Skeletal muscle cell (primary cell): Measurements from ENCODE around the gene AP2A1.

Source experiments
- DNase-seq: peaks from one replicate; pipeline ENCODE4 v3.0.0-alpha.2; 2010; ENCODE audit warnings: low read depth
- H3K4me3 ChIP-seq: 2 replicates; pipeline ENCODE4 v1.5.1; 2011; ENCODE audit warnings: low read depth, mild to moderate bottlenecking, control low read depth, low read length, moderate library complexity

Gene AP2A1

GRCh38 chr19:49763230-49763629 is 3.6 kb upstream of the AP2A1 start, which contains the start of gene TSKS:
TSS of gene TSKS (minus strand) at chr19:49763306. CDS start at chr19:49763247, 59 bp downstream.
- no peak within 1 kb of the TSS for H3K4me3 ChIP-seq
- DNase-seq: no peak

DNA sequence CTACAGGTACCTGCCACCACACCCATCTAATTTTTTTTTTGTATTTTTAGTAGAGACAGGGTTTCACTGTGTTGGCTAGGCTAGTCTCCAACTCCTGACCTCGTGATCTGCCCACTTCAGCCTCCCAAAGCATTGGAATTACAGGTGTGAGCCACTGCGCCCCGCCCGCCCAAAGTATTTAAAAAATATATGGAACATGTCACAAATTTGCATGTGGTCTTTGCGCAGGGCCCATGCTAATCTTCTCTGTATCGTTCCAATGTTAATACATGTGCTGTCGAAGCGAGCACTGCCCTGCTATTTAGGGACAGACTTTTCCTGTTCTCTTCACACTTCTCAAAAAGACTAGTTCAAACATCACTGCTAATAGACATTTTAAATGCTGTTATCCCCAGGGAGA is 2.5 kb upstream of the AP2A1 start:
- no peak for DNase-seq
- no peak overlapping the region for H3K4me3 ChIP-seq

GRCh38 chr19:49766007-49766929 is 533 bp upstream of the AP2A1 start:
- DNase-seq: peak; percentile 100

DNA sequence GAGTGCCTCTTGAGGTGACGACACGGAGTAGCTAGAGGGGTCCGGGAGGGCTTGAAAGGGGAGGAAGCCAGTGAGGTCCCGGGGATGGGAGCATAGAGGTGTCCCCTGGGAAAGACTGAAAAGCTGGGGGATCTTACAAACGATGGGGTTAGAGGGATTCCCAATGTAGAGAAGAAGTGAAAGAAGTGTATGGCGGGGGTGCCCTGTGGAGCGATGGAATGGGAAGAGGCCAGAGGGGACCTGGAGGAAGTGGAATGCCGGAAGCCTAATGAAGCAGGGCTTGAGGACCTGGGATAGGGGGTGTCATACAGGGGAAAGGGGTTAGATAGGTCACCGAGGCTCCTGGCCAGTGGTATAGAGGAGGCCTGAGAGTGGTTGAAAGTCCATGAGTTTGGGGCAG is 580 bp downstream of the AP2A1 start:
- no peak for DNase-seq
- H3K4me3 ChIP-seq: peak overlapping the region; percentile 79

More at GRCh38 chr19:49766007-49766929, 533 bp upstream of the AP2A1 start:
- peak overlapping the region; percentile 43 for H3K4me3 ChIP-seq

- DNase-seq: no peak
- peak overlapping the region; percentile 79 for H3K4me3 ChIP-seq
These were observed 1.3 kb downstream of the AP2A1 start for GRCh38 chr19:49767967-49768581.

DNA sequence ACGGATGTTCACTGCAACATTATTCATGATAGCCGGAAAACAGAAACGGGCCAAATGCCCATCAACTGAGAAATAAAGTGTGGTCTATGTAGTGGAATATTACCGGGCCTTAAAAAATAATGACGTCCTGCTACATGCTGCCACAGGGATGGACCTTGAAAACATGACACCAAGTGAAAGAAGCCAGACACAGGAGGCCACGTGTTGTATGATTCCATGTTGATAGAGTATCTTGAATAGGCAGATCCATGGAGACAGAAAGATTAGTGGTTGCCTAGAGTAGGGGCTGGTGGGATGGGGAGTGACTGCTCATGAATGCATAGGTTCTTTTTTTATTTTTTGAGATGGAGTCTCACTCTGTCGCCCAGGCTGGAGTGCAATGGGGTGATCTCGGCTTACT is 3.7 kb downstream of the AP2A1 start:
- no peak overlapping the region for H3K4me3 ChIP-seq
- DNase-seq: no peak

- DNase-seq: no peak
These were observed 4.9 kb downstream of the AP2A1 start for GRCh38 chr19:49771674-49772139.

DNA sequence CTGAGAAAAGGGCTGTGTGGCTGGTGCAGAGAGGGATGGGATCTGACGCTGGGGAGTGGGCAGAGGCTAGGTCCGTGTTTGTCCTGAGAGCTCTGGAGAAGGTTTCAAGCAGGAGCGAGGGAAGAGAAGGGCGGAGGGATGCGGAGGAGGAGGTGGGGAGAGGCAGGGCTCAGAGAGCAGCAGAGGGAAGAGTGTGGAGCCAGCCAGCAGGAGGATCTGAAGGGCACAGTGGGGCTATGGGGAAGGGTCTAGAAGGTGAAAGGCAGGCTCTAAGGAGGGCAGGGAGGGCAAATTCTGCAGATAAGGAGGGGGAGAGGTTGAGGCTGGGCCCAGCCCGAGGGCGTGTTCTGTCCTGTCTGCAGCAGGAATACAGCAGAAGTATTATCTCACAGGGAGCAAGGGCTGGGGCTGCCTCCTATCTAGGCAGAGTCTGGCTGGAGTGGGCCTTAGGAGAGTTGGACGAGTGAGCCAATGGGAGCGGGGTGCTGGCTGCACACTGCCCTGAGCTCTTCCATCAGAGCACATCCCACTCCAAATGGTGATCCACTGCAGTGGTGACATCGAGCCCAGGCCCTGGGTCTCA is 6.1 kb downstream of the AP2A1 start:
- no peak overlapping the region for H3K4me3 ChIP-seq
- no peak for DNase-seq

More at GRCh38 chr19:49771674-49772139, 4.9 kb downstream of the AP2A1 start:
- H3K4me3 ChIP-seq: no peak overlapping the region

- no peak overlapping the region for H3K4me3 ChIP-seq
- no peak for DNase-seq
These were observed 7.0 kb downstream of the AP2A1 start for GRCh38 chr19:49773663-49774350.

- DNase-seq: no peak
- no peak overlapping the region for H3K4me3 ChIP-seq
These were observed 8.2 kb downstream of the AP2A1 start for GRCh38 chr19:49774969-49775368.

DNA sequence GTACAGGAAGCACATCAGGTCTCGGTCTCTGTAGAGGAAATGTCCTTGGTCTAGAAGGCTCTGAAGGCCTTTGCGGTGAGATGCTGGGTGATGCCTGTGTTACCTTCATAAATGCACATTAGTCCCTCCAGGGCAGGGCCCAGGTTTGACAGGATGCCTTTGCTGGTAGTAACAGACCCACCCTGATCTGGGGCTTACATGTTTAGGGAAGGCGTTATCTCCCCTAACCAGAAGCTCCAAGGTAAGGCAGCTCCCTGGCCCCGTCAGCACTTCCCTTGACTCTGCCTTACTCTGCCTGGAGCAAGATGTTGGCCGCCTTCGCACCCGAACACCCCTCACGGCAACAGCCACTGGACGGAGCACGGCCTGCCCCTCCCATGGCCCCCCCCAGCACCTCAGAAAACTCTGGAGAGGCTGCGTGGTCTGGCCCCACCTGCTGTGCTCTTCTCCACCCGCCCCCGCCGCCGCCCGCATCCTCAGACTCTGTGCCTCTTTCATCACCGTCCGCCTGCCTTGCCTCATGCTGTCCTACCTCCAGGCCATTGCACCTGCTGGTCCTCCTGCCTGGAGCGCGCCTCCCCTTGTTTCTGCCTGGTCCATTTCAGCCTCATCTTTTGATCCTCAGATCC is 9.1 kb downstream of the AP2A1 start:
- no peak for DNase-seq
- H3K4me3 ChIP-seq: no peak overlapping the region

DNA sequence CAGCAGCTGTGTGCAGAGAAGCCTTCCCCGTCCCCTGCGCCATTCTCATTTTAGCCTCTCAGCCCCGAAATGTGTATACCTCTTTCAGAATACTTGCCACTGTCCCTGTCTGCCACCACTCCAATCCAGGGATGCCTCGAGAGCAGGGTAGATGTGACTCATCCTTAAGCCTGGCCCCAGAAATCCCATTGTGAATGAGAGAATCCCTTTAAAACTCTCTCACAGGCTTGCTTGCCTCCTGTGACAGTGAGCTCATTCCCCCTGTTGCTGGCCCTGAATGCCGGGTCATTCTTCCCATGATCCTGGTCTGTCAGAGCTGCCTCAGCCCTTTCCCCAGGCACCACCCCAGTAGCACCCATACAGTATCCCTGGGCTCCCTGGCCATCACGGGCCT is 9.6 kb downstream of the AP2A1 start:
- no peak for DNase-seq
- no peak overlapping the region for H3K4me3 ChIP-seq

DNA sequence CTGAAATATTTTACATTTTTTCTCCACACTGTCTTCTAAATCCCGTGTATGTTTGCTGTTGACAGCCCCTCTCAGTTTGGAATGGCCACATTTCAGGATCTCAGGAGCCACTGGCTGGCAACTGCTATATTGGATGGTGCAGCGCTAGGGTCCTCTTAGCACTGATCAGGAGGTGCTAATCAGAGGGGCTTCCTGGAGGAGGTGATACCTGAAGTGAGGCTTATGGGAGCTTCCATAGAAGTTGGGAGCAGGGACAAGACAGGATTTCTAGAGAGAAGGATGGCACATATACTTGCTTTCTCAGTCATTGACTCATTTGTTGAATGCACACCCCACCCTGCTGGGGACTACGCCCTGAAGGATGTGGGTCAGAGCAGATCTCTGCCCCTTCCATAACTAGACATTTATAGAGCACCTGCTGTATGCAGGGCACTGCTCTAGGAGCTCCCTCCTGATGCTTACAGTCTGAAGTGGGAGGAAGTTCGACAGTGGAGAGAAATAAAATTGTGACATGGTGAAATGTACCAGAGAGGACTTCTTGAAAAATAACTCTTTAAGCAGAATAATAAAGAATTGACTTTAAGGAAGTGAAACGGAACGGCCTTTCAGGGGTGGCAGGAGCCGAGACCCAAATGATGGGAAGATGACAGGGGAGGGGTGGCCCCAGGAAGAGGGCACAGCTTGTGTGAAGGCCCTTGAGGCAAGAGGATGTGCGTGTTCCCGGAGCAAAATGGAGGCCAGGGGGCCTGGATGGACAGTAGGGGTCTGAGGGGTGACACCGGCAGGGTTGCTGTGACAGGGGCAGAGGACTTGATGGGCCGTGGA is 13.1 kb downstream of the AP2A1 start:
- no peak for DNase-seq
- H3K4me3 ChIP-seq: no peak overlapping the region

DNA sequence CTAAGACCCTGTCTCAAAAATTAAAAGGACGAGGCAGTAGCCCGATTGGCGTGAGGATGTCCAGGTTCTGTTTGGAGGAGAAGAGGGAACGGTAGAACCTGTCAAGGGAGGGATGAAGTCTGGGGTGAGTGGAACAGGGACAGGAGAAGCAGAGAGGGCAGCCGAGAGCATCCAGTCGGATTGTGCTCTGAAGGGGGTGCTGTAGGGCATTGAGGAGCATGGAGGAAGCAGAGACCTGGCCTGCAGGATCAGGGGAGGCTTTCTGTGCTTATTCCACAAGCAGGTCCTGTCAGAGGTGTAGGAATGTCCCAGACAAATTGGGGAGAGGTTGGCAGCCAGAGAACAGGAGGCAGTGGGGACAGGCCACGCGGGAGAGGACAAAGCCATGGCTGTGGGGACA is 14.1 kb downstream of the AP2A1 start:
- no peak overlapping the region for H3K4me3 ChIP-seq
- DNase-seq: no peak

- H3K4me3 ChIP-seq: no peak overlapping the region
- no peak for DNase-seq
These were observed 14.6 kb downstream of the AP2A1 start for GRCh38 chr19:49781394-49781793.

DNA sequence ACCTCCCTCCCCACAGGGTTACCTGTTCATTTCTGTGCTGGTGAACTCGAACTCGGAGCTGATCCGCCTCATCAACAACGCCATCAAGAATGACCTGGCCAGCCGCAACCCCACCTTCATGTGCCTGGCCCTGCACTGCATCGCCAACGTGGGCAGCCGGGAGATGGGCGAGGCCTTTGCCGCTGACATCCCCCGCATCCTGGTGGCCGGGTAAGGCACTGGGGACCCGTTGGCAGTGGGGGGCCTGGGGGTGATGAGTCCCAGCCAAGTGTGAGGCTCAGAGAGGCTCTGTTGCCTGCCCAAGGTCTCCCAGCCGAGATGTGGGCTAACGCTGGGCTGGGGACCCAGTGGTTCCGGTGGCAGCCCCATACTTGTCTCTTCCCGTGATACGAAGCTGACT is 15.7 kb downstream of the AP2A1 start:
- DNase-seq: no peak

DNA sequence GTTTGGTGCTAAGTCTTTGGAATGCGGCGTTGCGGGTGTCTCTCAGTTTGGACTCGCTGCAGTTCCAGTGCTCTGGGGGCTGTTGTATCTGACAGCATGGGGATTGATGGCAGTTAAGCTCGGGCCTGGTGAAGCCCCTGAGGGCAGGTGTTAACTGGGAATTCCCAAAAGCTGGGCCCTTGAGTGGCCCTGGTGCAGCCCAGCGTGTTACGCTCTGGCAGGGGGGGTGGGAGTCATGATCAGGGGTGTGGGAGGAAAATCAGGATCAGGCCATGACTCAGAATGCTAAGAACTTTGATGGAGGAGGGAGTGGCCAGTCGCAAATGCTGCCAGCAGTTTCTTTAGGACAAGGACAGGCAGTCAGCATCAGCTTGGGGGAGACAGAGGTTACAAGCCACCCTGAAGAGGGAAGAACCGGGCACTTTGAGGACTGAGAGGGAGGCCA is 19.6 kb downstream of the AP2A1 start:
- no peak overlapping the region for H3K4me3 ChIP-seq
- no peak for DNase-seq

More for the DNA sequence above, 15.7 kb downstream of the AP2A1 start:
- H3K4me3 ChIP-seq: no peak overlapping the region

DNA sequence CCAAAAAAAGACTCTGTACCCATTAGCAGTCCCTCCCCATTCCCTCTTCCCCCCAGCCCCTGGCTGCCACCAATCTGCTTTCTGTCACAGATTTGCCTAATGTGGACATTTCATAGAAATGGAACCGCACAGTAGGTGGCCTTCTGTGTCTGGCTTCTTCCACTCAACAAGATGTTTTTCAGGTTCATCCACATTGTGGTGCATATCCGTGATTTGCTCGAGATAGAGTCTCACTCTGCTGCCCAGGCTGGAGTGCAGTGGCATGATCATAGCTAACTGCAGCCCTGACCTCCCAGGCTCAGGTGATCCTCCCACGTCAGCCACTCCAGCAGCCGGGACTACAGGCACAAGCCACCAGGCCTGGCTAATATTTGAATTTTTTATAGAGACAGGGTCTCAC is 20.9 kb downstream of the AP2A1 start:
- H3K4me3 ChIP-seq: no peak overlapping the region
- DNase-seq: no peak
